H9 (cell line): ENCODE data around the gene EXPH5. TPM values are rescaled to one million over a fixed set of nuclear protein-coding genes. Genes with fewer than 3 reads are reported as not detected.

Experiments used
- DNase-seq: peaks from one replicate; pipeline ENCODE4 v3.0.0-alpha.2; 2017
- H2AFZ ChIP-seq: one replicate; pipeline ENCODE4 v1.6.1; 2013; ENCODE audit warnings: mild to moderate bottlenecking, low read length, control low read depth, moderate library complexity
- H2AK5ac ChIP-seq: 2 replicates; pipeline ENCODE4 v1.6.1; 2013; ENCODE audit warnings: low read length, control low read depth, mixed read lengths; ENCODE audit not compliant: insufficient read length
- H2BK120ac ChIP-seq: one replicate; pipeline ENCODE4 v1.6.1; 2013; ENCODE audit warnings: low read depth, mild to moderate bottlenecking, low read length, control low read depth, inconsistent platforms; ENCODE audit not compliant: poor library complexity, severe bottlenecking
- H2BK12ac ChIP-seq: 2 replicates; pipeline ENCODE4 v1.6.1; 2013; ENCODE audit warnings: low read length, control low read depth, mixed read lengths, low read depth; ENCODE audit not compliant: insufficient read length
- H2BK15ac ChIP-seq: 2 replicates; pipeline ENCODE4 v1.6.1; 2013; ENCODE audit warnings: low read depth, low read length, control low read depth
- H2BK20ac ChIP-seq: one replicate; pipeline ENCODE4 v1.6.1; 2013; ENCODE audit warnings: low read depth, mild to moderate bottlenecking, low read length, control low read depth, inconsistent platforms; ENCODE audit not compliant: poor library complexity, severe bottlenecking
- H2BK5ac ChIP-seq: 2 replicates; pipeline ENCODE4 v1.6.1; 2013; ENCODE audit warnings: low read length, control low read depth, mixed read lengths; ENCODE audit not compliant: insufficient read length
- H3K14ac ChIP-seq: 2 replicates; pipeline ENCODE4 v1.6.1; 2013; ENCODE audit warnings: low read length, control low read depth; ENCODE audit not compliant: insufficient read depth
- H3K18ac ChIP-seq: 2 replicates; pipeline ENCODE4 v1.6.1; 2013; ENCODE audit warnings: low read depth, mild to moderate bottlenecking, mixed read lengths, low read length, control low read depth; ENCODE audit not compliant: insufficient read length
- H3K23ac ChIP-seq: 2 replicates; pipeline ENCODE4 v1.6.1; 2013; ENCODE audit warnings: low read length, control low read depth, mixed read lengths, low read depth; ENCODE audit not compliant: insufficient read length
- H3K23me2 ChIP-seq: 2 replicates; pipeline ENCODE4 v1.6.1; 2013; ENCODE audit warnings: low read depth, mild to moderate bottlenecking, mixed read lengths, low read length, control low read depth; ENCODE audit not compliant: insufficient read length, poor library complexity, severe bottlenecking
- H3K27ac ChIP-seq: 2 replicates; pipeline ENCODE4 v1.5.1; 2013; ENCODE audit warnings: low read length, control low read depth, mixed read lengths, low read depth; ENCODE audit not compliant: insufficient read length
- H3K27me3 ChIP-seq: 2 replicates; pipeline ENCODE4 v1.6.1; 2013; ENCODE audit warnings: low read length, control low read depth, inconsistent platforms; ENCODE audit not compliant: insufficient read depth
- H3K4ac ChIP-seq: 2 replicates; pipeline ENCODE4 v1.6.1; 2013; ENCODE audit warnings: low read depth, mild to moderate bottlenecking, control low read depth, inconsistent platforms, low read length, moderate library complexity
- H3K4me1 ChIP-seq: 2 replicates; pipeline ENCODE4 v1.6.1; 2013; ENCODE audit warnings: low read length, control low read depth, inconsistent platforms; ENCODE audit not compliant: insufficient read depth
- H3K4me2 ChIP-seq: 2 replicates; pipeline ENCODE4 v1.6.1; 2013; ENCODE audit warnings: low read length, control low read depth, mixed read lengths; ENCODE audit not compliant: insufficient read length, insufficient read depth
- H3K56ac ChIP-seq: 2 replicates; pipeline ENCODE4 v1.6.1; 2013; ENCODE audit warnings: low read depth, mild to moderate bottlenecking, mixed read lengths, low read length, control low read depth; ENCODE audit not compliant: insufficient read length
- H3K79me1 ChIP-seq: 2 replicates; pipeline ENCODE4 v1.6.1; 2013; ENCODE audit warnings: low read depth, mild to moderate bottlenecking, moderate library complexity, low read length, control low read depth, inconsistent platforms; ENCODE audit not compliant: insufficient read depth, poor library complexity, severe bottlenecking
- H3K79me2 ChIP-seq: 2 replicates; pipeline ENCODE4 v1.6.1; 2013; ENCODE audit warnings: low read length, control low read depth, inconsistent platforms; ENCODE audit not compliant: insufficient read depth
- H3K9ac ChIP-seq: 2 replicates; pipeline ENCODE4 v1.6.1; 2013; ENCODE audit warnings: low read length, control low read depth, mixed read lengths; ENCODE audit not compliant: insufficient read length; ENCODE audit errors: extremely low read depth
- H3K9me3 ChIP-seq: one replicate; pipeline ENCODE4 v1.6.1; 2013; ENCODE audit warnings: low read depth, low read length, inconsistent platforms; ENCODE audit not compliant: control insufficient read depth
- H3T11ph ChIP-seq: one replicate; pipeline ENCODE4 v1.6.1; 2013; ENCODE audit warnings: mild to moderate bottlenecking, low read length, control low read depth, inconsistent platforms
- H4K20me1 ChIP-seq: one replicate; pipeline ENCODE4 v1.6.1; 2013; ENCODE audit not compliant: control insufficient read depth, insufficient read length, insufficient read depth
- H4K5ac ChIP-seq: 2 replicates; pipeline ENCODE4 v1.6.1; 2013; ENCODE audit warnings: low read depth, mild to moderate bottlenecking, mixed read lengths, low read length, control low read depth; ENCODE audit not compliant: insufficient read length
- H4K8ac ChIP-seq: replicated peaks from 2 replicates; pipeline ENCODE4 v1.6.1; 2013; ENCODE audit warnings: low read length, control low read depth, mixed read lengths, low read depth; ENCODE audit not compliant: insufficient read length
- H4K91ac ChIP-seq: 2 replicates; pipeline ENCODE4 v1.6.1; 2013; ENCODE audit warnings: low read depth, mild to moderate bottlenecking, moderate library complexity, mixed read lengths, low read length, control low read depth; ENCODE audit not compliant: insufficient read length
- H3K27ac Mint-ChIP-seq, 3 experiments: 2 replicates in 2 of 3; 3 replicates in 1 of 3; pipeline ENCODE4 v1.8.0; 2020 to 2021; ENCODE audit warnings: mixed read lengths in 3 of 3, mild to moderate bottlenecking in 1 of 3, moderate library complexity in 1 of 3
- H3K27me3 Mint-ChIP-seq: 2 replicates; pipeline ENCODE4 v1.8.0; 2021; ENCODE audit warnings: low read depth, mild to moderate bottlenecking, moderate library complexity, mixed read lengths
- H3K36me3 Mint-ChIP-seq, 3 experiments: 2 replicates in 2 of 3; 3 replicates in 1 of 3; pipeline ENCODE4 v1.8.0; 2020 to 2021; ENCODE audit warnings: low read depth in 3 of 3, mixed read lengths in 3 of 3; ENCODE audit not compliant: insufficient read depth in 1 of 3
- H3K4me1 Mint-ChIP-seq, 2 experiments: 2 replicates each; pipeline ENCODE4 v1.8.0; 2020; ENCODE audit warnings: mixed read lengths in 2 of 2
- H3K4me3 Mint-ChIP-seq, 2 experiments: 2 replicates in 1 of 2; 3 replicates in 1 of 2; pipeline ENCODE4 v1.8.0; 2020 to 2021; ENCODE audit warnings: mild to moderate bottlenecking in 2 of 2, mixed read lengths in 2 of 2, moderate library complexity in 1 of 2
- H3K9me3 Mint-ChIP-seq, 2 experiments: 2 replicates in 1 of 2; 3 replicates in 1 of 2; pipeline ENCODE4 v1.8.0; 2020; ENCODE audit warnings: mild to moderate bottlenecking in 2 of 2, mixed read lengths in 2 of 2, moderate library complexity in 1 of 2
- CTCF ChIP-seq: fragments of 200-600 bp; sonication (generic); conservative IDR thresholded peaks from 3 replicates; pipeline ENCODE4 v1.8.0; 2021; ENCODE audit warnings: antibody characterized with exemption, mild to moderate bottlenecking
- WGBS: extraction: QIAGEN DNeasy Blood & Tissue Kit; methylation state at CpG from one replicate; pipeline ENCODE4 v1.1.7; 2013; ENCODE audit warnings: missing lambda C conversion rate, low lambda C conversion rate, mixed read lengths; ENCODE audit not compliant: insufficient read length; ENCODE audit errors: extremely low coverage; 5-methylcytosine and 5-hydroxymethylcytosine counted together
- total RNA-seq: library from RNA; stranded (reverse); gene quantifications from 2 replicates; pipeline ENCODE4 v1.2.1, GENCODE V29; 2021

Gene EXPH5
- total RNA-seq, 1 experiment from 2014 or later, result 3.1 TPM

- H3K4ac ChIP-seq, result no peak overlapping the region
- 0 out of 2 replicates have a peak, but pooled peaks cover 6% of the 10 kb centered on the region for H3K4me1 ChIP-seq
- H3K23ac ChIP-seq, result no peak overlapping the region
- Mint-ChIP-seq H3K4me3 (no peak overlapping the region), H3K36me3 (no peaks in the 10 kb centered on the region), H3K9me3 (no peaks in the 10 kb centered on the region), H3K27me3 (no peaks in the 10 kb centered on the region), H3K4me1 (peaks cover 12 to 14% of the 10 kb centered on the region in 2 experiments), H3K27ac (no peak overlapping the region)
- H2AFZ ChIP-seq, result no peak overlapping the region
- no peak overlapping the region for H4K5ac ChIP-seq
- H4K8ac ChIP-seq, result no peak overlapping the region
- no peak overlapping the region for H3K9ac ChIP-seq
- H2BK12ac ChIP-seq, result no peak overlapping the region
- H3K18ac ChIP-seq, result no peak overlapping the region
- H2AK5ac ChIP-seq, result no peak overlapping the region
- no peaks in the 10 kb centered on the region for H3K79me1 ChIP-seq
- no peak overlapping the region for H3K14ac ChIP-seq
- H4K20me1 ChIP-seq, result no peaks in the 10 kb centered on the region
- no peak overlapping the region for H2BK5ac ChIP-seq
- H3K27me3 ChIP-seq, result no peaks in the 10 kb centered on the region
- no peaks in the 10 kb centered on the region for H3K79me2 ChIP-seq
- no peak overlapping the region for H2BK120ac ChIP-seq
- no peak for TF ChIP-seq CTCF
- no peak overlapping the region for H4K91ac ChIP-seq
- H3K56ac ChIP-seq, result no peak overlapping the region
- no peak overlapping the region for H3T11ph ChIP-seq
- DNase-seq, result no peak
- H2BK15ac ChIP-seq, result no peak overlapping the region
- no peak overlapping the region for H3K27ac ChIP-seq
- no peaks in the 10 kb centered on the region for H3K9me3 ChIP-seq
- no peak overlapping the region for H3K4me2 ChIP-seq
- no peak overlapping the region for H2BK20ac ChIP-seq
- WGBS, result no CpG with 5 or more reads among the region's 5 CpGs
- H3K23me2 ChIP-seq, result no peaks in the 10 kb centered on the region
These were observed 56.8 kb downstream of the EXPH5 start for GRCh38 chr11:108536783-108537182.
